MCF 10A (cell line): ENCODE results near the gene CCDC50. TPM values are rescaled to one million over a fixed set of nuclear protein-coding genes. Genes with fewer than 3 reads are reported as not detected.

Source experiments
- BruUV-seq: library from RNA; stranded (reverse); fragments of 400-500 nt; replicated peaks from 2 replicates; lab custom pipeline; 2021; lab: Mats Ljungman, UMichigan
- CTCF ChIA-PET: fragments of 300-600 bp; sonication (Branson Sonifier 250); formaldehyde crosslinking; extraction: SDS; loops from one replicate; lab custom pipeline; 2021; ENCODE audit warnings: antibody characterized with exemption, inconsistent platforms; lab: Yijun Ruan, JAX
- POLR2A ChIA-PET: fragments of 300-600, 350-650 bp; sonication (Branson Sonifier 250); formaldehyde crosslinking; extraction: SDS; loops from one replicate; lab custom pipeline; 2020; ENCODE audit warnings: antibody characterized with exemption, inconsistent platforms; lab: Yijun Ruan, JAX
- DNase-seq: peaks from one replicate; pipeline ENCODE4 v3.0.0-alpha.2; 2018; ENCODE audit not compliant: unreplicated experiment
- H3K27ac Mint-ChIP-seq: one replicate; pipeline ENCODE4 v1.8.0; 2022; ENCODE audit warnings: mild to moderate bottlenecking, low read depth, mixed read lengths; ENCODE audit not compliant: unreplicated experiment
- H3K27me3 Mint-ChIP-seq: one replicate; pipeline ENCODE4 v1.8.0; 2022; ENCODE audit warnings: mixed read lengths; ENCODE audit not compliant: insufficient read depth, unreplicated experiment
- H3K36me3 Mint-ChIP-seq: one replicate; pipeline ENCODE4 v1.8.0; 2022; ENCODE audit warnings: mild to moderate bottlenecking, moderate library complexity, mixed read lengths; ENCODE audit not compliant: insufficient read depth, unreplicated experiment
- H3K4me1 Mint-ChIP-seq: one replicate; pipeline ENCODE4 v1.8.0; 2022; ENCODE audit warnings: mixed read lengths; ENCODE audit not compliant: insufficient read depth, unreplicated experiment
- H3K4me3 Mint-ChIP-seq: one replicate; pipeline ENCODE4 v1.8.0; 2022; ENCODE audit warnings: mild to moderate bottlenecking, moderate library complexity, mixed read lengths; ENCODE audit not compliant: unreplicated experiment
- H3K9me3 Mint-ChIP-seq: one replicate; pipeline ENCODE4 v1.8.0; 2022; ENCODE audit warnings: mixed read lengths; ENCODE audit not compliant: unreplicated experiment
- CTCF ChIP-seq: fragments of 200-600 bp; IDR thresholded peaks from one replicate; pipeline ENCODE4 v1.8.0; 2022; ENCODE audit warnings: antibody characterized with exemption, mild to moderate bottlenecking; ENCODE audit not compliant: unreplicated experiment
- intact Hi-C: fragments of 100-400 bp; cut with micrococcal nuclease; formaldehyde crosslinking; loops from 2 replicates; pipeline ENCODE4 v1.14.1; 2022
- total RNA-seq: library from RNA; stranded (reverse); gene quantifications from 2 replicates; pipeline ENCODE4 v1.2.3, GENCODE V29; 2022

CCDC50 gene
- total RNA-seq, 1 experiment from 2014 or later, result 115 TPM

DNA sequence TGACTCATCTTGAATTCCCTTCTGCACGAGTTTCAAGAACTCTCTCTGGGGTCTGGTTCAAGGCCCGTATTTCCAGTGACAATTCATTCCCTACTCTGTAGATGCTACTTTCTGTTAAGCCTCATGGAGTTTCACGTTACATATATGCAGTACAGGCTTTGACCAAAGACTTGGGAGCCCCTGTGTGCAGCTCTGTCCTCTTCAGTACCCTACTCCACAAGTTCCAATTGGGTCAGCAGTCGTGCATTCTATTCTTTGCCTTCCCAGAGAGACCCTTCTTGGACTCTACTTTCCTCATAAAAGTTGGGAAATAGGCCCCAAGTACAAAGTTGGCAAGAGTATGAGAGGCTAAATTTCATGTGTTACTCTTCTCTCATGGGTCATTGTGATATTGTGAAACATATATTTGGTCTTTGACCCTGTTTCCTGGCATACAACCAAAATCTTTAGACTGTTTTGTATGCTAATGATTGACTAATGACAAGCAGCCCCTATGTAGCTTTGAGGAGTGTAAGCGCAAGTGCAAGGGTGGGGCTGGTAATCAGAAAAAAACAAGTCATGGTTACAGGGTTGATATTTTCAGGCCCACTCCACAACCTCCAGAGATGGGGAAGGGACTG is 15.0 kb upstream of the CCDC50 start:
- H3K27me3 Mint-ChIP-seq, result no peaks in the 10 kb centered on the region
- H3K4me3 Mint-ChIP-seq, result no peak overlapping the region
- no peak for DNase-seq
- intact Hi-C loops, result no loop called here
- H3K9me3 Mint-ChIP-seq, result no peaks in the 10 kb centered on the region
- ChIA-PET POLR2A (no interaction called here), CTCF (interaction anchor here (0.8 kb wide), 1 partner anchor 88 kb away, joined by 3 read pairs; no protein-coding TSS in a partner anchor)
- no peak for TF ChIP-seq CTCF
- no TSS peak for BruUV-seq
- no peak overlapping the region for H3K27ac Mint-ChIP-seq
- H3K36me3 Mint-ChIP-seq, result no peaks in the 10 kb centered on the region
- no peaks in the 10 kb centered on the region for H3K4me1 Mint-ChIP-seq

- no peaks in the 10 kb centered on the region for H3K27me3 Mint-ChIP-seq
- CTCF ChIA-PET, result interaction anchor here (0.5 to 1.4 kb wide), 3 partner anchors 12 to 433 kb away, joined by 3 to 4 read pairs (median 3); partner anchors contain the start of gene CCDC50
- no peaks in the 10 kb centered on the region for H3K9me3 Mint-ChIP-seq
- no peak for DNase-seq
- H3K36me3 Mint-ChIP-seq, result no peaks in the 10 kb centered on the region
- TF ChIP-seq CTCF, result no peak
- intact Hi-C loops, result no loop called here
- no peak overlapping the region for H3K4me3 Mint-ChIP-seq
- peaks cover 13% of the 10 kb centered on the region for H3K4me1 Mint-ChIP-seq
- POLR2A ChIA-PET, result interaction anchor here (0.6 kb wide), 1 partner anchor 19 kb away, joined by 3 read pairs; no protein-coding TSS in a partner anchor
- no TSS peak for BruUV-seq
- H3K27ac Mint-ChIP-seq, result no peak overlapping the region
Measured at GRCh38 chr3:191316876-191317603, 12.2 kb upstream of the CCDC50 start.

GRCh38 chr3:191320316-191320715 is 8.9 kb upstream of the CCDC50 start:
- CTCF ChIA-PET, result interaction anchor here (0.6 kb wide), 1 partner anchor 681 kb away, joined by 3 read pairs; no protein-coding TSS in a partner anchor
- Mint-ChIP-seq H3K9me3 (no peaks in the 10 kb centered on the region), H3K27me3 (no peaks in the 10 kb centered on the region), H3K4me1 (peaks cover 13% of the 10 kb centered on the region), H3K36me3 (no peaks in the 10 kb centered on the region), H3K27ac (no peak overlapping the region), H3K4me3 (no peak overlapping the region)
- no TSS peak for BruUV-seq
- no peak for TF ChIP-seq CTCF
- intact Hi-C loops, result no loop called here
- DNase-seq, result no peak
- POLR2A ChIA-PET, result no interaction called here

- intact Hi-C loops, result no loop called here
- CTCF ChIA-PET, result interaction anchor here (0.6 kb wide), 2 partner anchors 437 to 680 kb away, joined by 3 read pairs; no protein-coding TSS in a partner anchor
- H3K27me3 Mint-ChIP-seq, result no peaks in the 10 kb centered on the region
Measured at GRCh38 chr3:191321019-191321767, 8.0 kb upstream of the CCDC50 start.

More at GRCh38 chr3:191321019-191321767, 8.0 kb upstream of the CCDC50 start:
- no peaks in the 10 kb centered on the region for H3K9me3 Mint-ChIP-seq
- H3K27ac Mint-ChIP-seq, result no peak overlapping the region
- H3K4me3 Mint-ChIP-seq, result no peak overlapping the region
- no peak for DNase-seq
- POLR2A ChIA-PET, result no interaction called here
- no TSS peak for BruUV-seq
- TF ChIP-seq CTCF, result no peak
- no peaks in the 10 kb centered on the region for H3K36me3 Mint-ChIP-seq
- peaks cover 13% of the 10 kb centered on the region for H3K4me1 Mint-ChIP-seq
